GM23338 (cell line): ENCODE measurements around the gene TBC1D2B.

Source experiments
- EZH2 ChIP-seq: fragments of 200-600 bp; sonication (generic); IDR thresholded peaks from one replicate; pipeline ENCODE4 v1.8.0; 2017; ENCODE audit warnings: antibody characterized with exemption, mild to moderate bottlenecking, low read depth; ENCODE audit not compliant: unreplicated experiment
- TF ChIP-seq, protein P1 (sequence below), 2 experiments: fragments of 200-600 bp in 1 of 2; sonication (generic) in 1 of 2; conservative IDR thresholded peaks; 2 replicates each; pipeline versions ENCODE4 v1.5.1 to v1.6.1; 2016 to 2017; ENCODE audit warnings: antibody characterized with exemption in 2 of 2, low read depth in 2 of 2, mild to moderate bottlenecking in 2 of 2, moderate library complexity in 1 of 2
- TF ChIP-seq, protein P2 (sequence below): IDR thresholded peaks from one replicate; pipeline ENCODE4 v1.6.1; 2018; ENCODE audit warnings: antibody characterized with exemption; ENCODE audit not compliant: unreplicated experiment

DNA sequence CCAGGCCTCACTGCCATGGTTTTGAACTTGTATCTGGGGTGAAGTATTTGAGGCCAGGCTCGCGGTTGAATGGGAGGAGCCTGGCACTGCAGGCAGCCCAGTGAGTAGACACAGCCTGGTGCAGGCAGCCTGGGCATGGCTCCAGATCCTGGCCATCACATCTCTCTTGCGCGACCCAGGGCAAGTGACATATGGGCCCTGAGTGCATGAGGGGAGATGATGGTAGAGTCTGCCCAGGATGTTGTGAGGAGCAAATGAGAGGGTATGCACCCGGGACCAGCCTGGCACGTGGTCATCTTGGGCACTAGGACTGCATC lies 103.5 kb downstream of the TBC1D2B start:
- TF ChIP-seq EZH2: no peak
- TF ChIP-seq, protein P1, sequence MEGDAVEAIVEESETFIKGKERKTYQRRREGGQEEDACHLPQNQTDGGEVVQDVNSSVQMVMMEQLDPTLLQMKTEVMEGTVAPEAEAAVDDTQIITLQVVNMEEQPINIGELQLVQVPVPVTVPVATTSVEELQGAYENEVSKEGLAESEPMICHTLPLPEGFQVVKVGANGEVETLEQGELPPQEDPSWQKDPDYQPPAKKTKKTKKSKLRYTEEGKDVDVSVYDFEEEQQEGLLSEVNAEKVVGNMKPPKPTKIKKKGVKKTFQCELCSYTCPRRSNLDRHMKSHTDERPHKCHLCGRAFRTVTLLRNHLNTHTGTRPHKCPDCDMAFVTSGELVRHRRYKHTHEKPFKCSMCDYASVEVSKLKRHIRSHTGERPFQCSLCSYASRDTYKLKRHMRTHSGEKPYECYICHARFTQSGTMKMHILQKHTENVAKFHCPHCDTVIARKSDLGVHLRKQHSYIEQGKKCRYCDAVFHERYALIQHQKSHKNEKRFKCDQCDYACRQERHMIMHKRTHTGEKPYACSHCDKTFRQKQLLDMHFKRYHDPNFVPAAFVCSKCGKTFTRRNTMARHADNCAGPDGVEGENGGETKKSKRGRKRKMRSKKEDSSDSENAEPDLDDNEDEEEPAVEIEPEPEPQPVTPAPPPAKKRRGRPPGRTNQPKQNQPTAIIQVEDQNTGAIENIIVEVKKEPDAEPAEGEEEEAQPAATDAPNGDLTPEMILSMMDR (conservative IDR thresholded peaks at IDR 0.05; ENCODE audit: low read depth in 2 of 2): no peak
- TF ChIP-seq, protein P2, sequence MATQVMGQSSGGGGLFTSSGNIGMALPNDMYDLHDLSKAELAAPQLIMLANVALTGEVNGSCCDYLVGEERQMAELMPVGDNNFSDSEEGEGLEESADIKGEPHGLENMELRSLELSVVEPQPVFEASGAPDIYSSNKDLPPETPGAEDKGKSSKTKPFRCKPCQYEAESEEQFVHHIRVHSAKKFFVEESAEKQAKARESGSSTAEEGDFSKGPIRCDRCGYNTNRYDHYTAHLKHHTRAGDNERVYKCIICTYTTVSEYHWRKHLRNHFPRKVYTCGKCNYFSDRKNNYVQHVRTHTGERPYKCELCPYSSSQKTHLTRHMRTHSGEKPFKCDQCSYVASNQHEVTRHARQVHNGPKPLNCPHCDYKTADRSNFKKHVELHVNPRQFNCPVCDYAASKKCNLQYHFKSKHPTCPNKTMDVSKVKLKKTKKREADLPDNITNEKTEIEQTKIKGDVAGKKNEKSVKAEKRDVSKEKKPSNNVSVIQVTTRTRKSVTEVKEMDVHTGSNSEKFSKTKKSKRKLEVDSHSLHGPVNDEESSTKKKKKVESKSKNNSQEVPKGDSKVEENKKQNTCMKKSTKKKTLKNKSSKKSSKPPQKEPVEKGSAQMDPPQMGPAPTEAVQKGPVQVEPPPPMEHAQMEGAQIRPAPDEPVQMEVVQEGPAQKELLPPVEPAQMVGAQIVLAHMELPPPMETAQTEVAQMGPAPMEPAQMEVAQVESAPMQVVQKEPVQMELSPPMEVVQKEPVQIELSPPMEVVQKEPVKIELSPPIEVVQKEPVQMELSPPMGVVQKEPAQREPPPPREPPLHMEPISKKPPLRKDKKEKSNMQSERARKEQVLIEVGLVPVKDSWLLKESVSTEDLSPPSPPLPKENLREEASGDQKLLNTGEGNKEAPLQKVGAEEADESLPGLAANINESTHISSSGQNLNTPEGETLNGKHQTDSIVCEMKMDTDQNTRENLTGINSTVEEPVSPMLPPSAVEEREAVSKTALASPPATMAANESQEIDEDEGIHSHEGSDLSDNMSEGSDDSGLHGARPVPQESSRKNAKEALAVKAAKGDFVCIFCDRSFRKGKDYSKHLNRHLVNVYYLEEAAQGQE: no peak
